ENCODE measurements around the gene LAMB4.

DNA sequence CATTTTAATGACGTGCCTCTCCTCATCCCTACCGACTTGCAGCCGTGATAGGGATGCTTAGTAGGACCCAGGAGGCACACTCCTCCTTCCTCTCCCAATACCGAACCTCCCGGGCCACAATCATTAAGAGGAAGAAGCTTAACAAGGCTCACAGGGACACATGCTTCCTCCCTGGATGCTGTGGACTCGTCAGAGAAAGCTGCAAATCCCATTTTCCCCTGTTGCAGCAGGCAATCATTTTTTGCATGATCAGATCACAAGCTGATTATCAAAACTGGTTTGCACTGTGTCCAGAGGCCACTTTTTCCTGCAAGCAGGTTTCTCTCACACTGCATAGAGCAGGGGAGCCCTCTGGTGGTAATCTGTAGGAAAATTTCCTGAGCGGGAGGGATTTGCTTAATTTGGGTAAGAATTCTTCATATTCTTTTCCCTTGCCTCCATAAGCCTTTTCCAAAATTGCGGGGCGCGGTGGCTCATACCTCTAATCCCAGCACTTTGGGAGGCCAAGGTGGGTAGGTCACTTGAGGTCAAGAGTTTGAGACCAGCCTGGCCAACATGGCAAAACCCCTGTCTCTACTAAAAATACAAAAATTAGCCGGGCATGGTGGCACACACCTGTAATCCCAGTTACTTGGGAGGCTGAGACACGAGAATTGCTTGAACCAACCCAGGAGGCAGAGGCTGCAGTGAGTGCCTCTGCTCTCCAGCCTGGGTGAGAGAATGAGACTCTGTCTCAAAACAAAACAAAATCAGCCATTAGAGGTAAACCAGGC is 16.1 kb upstream of the LAMB4 start:
- TF ChIP-seq POLR2A (IDR thresholded peaks at IDR 0.05) = no peak
- TF ChIP-seq, protein P1, sequence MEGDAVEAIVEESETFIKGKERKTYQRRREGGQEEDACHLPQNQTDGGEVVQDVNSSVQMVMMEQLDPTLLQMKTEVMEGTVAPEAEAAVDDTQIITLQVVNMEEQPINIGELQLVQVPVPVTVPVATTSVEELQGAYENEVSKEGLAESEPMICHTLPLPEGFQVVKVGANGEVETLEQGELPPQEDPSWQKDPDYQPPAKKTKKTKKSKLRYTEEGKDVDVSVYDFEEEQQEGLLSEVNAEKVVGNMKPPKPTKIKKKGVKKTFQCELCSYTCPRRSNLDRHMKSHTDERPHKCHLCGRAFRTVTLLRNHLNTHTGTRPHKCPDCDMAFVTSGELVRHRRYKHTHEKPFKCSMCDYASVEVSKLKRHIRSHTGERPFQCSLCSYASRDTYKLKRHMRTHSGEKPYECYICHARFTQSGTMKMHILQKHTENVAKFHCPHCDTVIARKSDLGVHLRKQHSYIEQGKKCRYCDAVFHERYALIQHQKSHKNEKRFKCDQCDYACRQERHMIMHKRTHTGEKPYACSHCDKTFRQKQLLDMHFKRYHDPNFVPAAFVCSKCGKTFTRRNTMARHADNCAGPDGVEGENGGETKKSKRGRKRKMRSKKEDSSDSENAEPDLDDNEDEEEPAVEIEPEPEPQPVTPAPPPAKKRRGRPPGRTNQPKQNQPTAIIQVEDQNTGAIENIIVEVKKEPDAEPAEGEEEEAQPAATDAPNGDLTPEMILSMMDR (IDR thresholded peaks at IDR 0.05) = peak; percentile 79 to 93 (median 90)
